Measurements from ENCODE around the gene NSUN6.

NSUN6 gene

GRCh38 chr10:18563003-18563726 lies 88.2 kb downstream of the NSUN6 start:
- no peak for DNase-seq
- Histone ChIP-seq H4K12ac (ENCODE audit: low read depth, low read length) (no peak overlapping the region), H3K36me3 (ENCODE audit: control insufficient read depth in 1 of 2, insufficient read depth in 2 of 2, low read length in 2 of 2) (no peaks in the 10 kb centered on the region), H2BK120ac (ENCODE audit: insufficient read depth, low read length, poor library complexity) (no peak overlapping the region), H3K9me3 (ENCODE audit: insufficient read depth, low read depth, low read length) (no peaks in the 10 kb centered on the region), H2BK12ac (ENCODE audit: low read length) (no peak overlapping the region), H3K4me3 (ENCODE audit: low read depth, low read length) (no peak overlapping the region), H3K14ac (ENCODE audit: low read length) (no peak overlapping the region), H4K8ac (ENCODE audit: low read depth, low read length) (no peak overlapping the region), H3K27ac (ENCODE audit: low read depth, low read length) (no peak overlapping the region), H2AFZ (ENCODE audit: insufficient read depth, low read length, poor library complexity) (no peak overlapping the region), H4K91ac (ENCODE audit: low read depth, low read length) (no peak overlapping the region), H3K79me1 (ENCODE audit: low read length) (no peaks in the 10 kb centered on the region), H2AK5ac (ENCODE audit: low read length) (no peak overlapping the region), H3K4me1 (ENCODE audit: control insufficient read depth in 1 of 2, insufficient read depth in 2 of 2, low read length in 2 of 2) (no peaks in the 10 kb centered on the region), H3K4me2 (ENCODE audit: low read length) (no peak overlapping the region), H3K9ac (ENCODE audit: low read length) (no peak overlapping the region), H3K23ac (ENCODE audit: low read length) (no peak overlapping the region), H2BK5ac (ENCODE audit: low read depth, low read length, poor library complexity) (no peak overlapping the region), H3K18ac (ENCODE audit: low read length) (no peak overlapping the region), H3K27me3 (ENCODE audit: insufficient read depth, low read length) (no peaks in the 10 kb centered on the region), H3K79me2 (ENCODE audit: control insufficient read depth, insufficient read depth, low read length, poor library complexity) (no peaks in the 10 kb centered on the region), H3K4ac (ENCODE audit: low read depth, low read length) (no peak overlapping the region)
- WGBS (ENCODE audit: extremely low coverage, insufficient coverage, insufficient read length) = 100% methylated on average over 6 of the region's 6 CpGs

- H3K4me2 ChIP-seq (ENCODE audit: low read length) = no peak overlapping the region
- H3K79me1 ChIP-seq (ENCODE audit: low read length) = no peaks in the 10 kb centered on the region
- no peak overlapping the region for H2AK5ac ChIP-seq (ENCODE audit: low read length)
- H3K4me1 ChIP-seq (ENCODE audit: control insufficient read depth in 1 of 2, insufficient read depth in 2 of 2, low read length in 2 of 2) = no peaks in the 10 kb centered on the region
- H2AFZ ChIP-seq (ENCODE audit: insufficient read depth, low read length, poor library complexity) = no peak overlapping the region
- H2BK120ac ChIP-seq (ENCODE audit: insufficient read depth, low read length, poor library complexity) = no peak overlapping the region
- no peak overlapping the region for H3K9ac ChIP-seq (ENCODE audit: low read length)
- H4K12ac ChIP-seq (ENCODE audit: low read depth, low read length) = no peak overlapping the region
- DNase-seq = no peak
- H3K23ac ChIP-seq (ENCODE audit: low read length) = no peak overlapping the region
- WGBS (ENCODE audit: extremely low coverage, insufficient coverage, insufficient read length) = 100% methylated on average over 7 of the region's 8 CpGs
- no peak overlapping the region for H3K27ac ChIP-seq (ENCODE audit: low read depth, low read length)
- H3K36me3 ChIP-seq (ENCODE audit: control insufficient read depth in 1 of 2, insufficient read depth in 2 of 2, low read length in 2 of 2) = peaks cover 0 to 2% of the 10 kb centered on the region in 2 experiments
- no peak overlapping the region for H2BK12ac ChIP-seq (ENCODE audit: low read length)
- H3K27me3 ChIP-seq (ENCODE audit: insufficient read depth, low read length) = no peaks in the 10 kb centered on the region
- H2BK5ac ChIP-seq (ENCODE audit: low read depth, low read length, poor library complexity) = no peak overlapping the region
- no peak overlapping the region for H3K14ac ChIP-seq (ENCODE audit: low read length)
- H3K9me3 ChIP-seq (ENCODE audit: insufficient read depth, low read depth, low read length) = no peaks in the 10 kb centered on the region
- no peak overlapping the region for H4K8ac ChIP-seq (ENCODE audit: low read depth, low read length)
- H3K4me3 ChIP-seq (ENCODE audit: low read depth, low read length) = no peak overlapping the region
- H3K79me2 ChIP-seq (ENCODE audit: control insufficient read depth, insufficient read depth, low read length, poor library complexity) = no peaks in the 10 kb centered on the region
- no peak overlapping the region for H3K4ac ChIP-seq (ENCODE audit: low read depth, low read length)
- no peak overlapping the region for H4K91ac ChIP-seq (ENCODE audit: low read depth, low read length)
- no peak overlapping the region for H3K18ac ChIP-seq (ENCODE audit: low read length)
Measured at GRCh38 chr10:18561861-18562551, 89.4 kb downstream of the NSUN6 start.

GRCh38 chr10:18557960-18558359 lies 93.4 kb downstream of the NSUN6 start:
- Histone ChIP-seq H4K8ac (ENCODE audit: low read depth, low read length) (no peak overlapping the region), H3K4me1 (ENCODE audit: control insufficient read depth in 1 of 2, insufficient read depth in 2 of 2, low read length in 2 of 2) (no peaks in the 10 kb centered on the region), H2BK12ac (ENCODE audit: low read length) (no peak overlapping the region), H3K4me3 (ENCODE audit: low read depth, low read length) (no peak overlapping the region), H2BK120ac (ENCODE audit: insufficient read depth, low read length, poor library complexity) (no peak overlapping the region), H2AK5ac (ENCODE audit: low read length) (no peak overlapping the region), H3K9ac (ENCODE audit: low read length) (no peak overlapping the region), H3K4me2 (ENCODE audit: low read length) (no peak overlapping the region), H3K23ac (ENCODE audit: low read length) (no peak overlapping the region), H3K27ac (ENCODE audit: low read depth, low read length) (no peak overlapping the region), H3K9me3 (ENCODE audit: insufficient read depth, low read depth, low read length) (no peaks in the 10 kb centered on the region), H3K14ac (ENCODE audit: low read length) (no peak overlapping the region), H3K18ac (ENCODE audit: low read length) (no peak overlapping the region), H2AFZ (ENCODE audit: insufficient read depth, low read length, poor library complexity) (no peak overlapping the region), H3K27me3 (ENCODE audit: insufficient read depth, low read length) (no peaks in the 10 kb centered on the region), H3K36me3 (ENCODE audit: control insufficient read depth in 1 of 2, insufficient read depth in 2 of 2, low read length in 2 of 2) (peaks cover 0 to 4% of the 10 kb centered on the region in 2 experiments), H3K4ac (ENCODE audit: low read depth, low read length) (no peak overlapping the region), H4K91ac (ENCODE audit: low read depth, low read length) (no peak overlapping the region), H3K79me2 (ENCODE audit: control insufficient read depth, insufficient read depth, low read length, poor library complexity) (no peaks in the 10 kb centered on the region), H4K12ac (ENCODE audit: low read depth, low read length) (no peak overlapping the region), H2BK5ac (ENCODE audit: low read depth, low read length, poor library complexity) (no peak overlapping the region), H3K79me1 (ENCODE audit: low read length) (no peaks in the 10 kb centered on the region)
- 100% methylated on average over 1 of the region's 1 CpG for WGBS (ENCODE audit: extremely low coverage, insufficient coverage, insufficient read length)
- no peak for DNase-seq

GRCh38 chr10:18556522-18557147 lies 94.8 kb downstream of the NSUN6 start:
- 100% methylated on average over 3 of the region's 3 CpGs for WGBS (ENCODE audit: extremely low coverage, insufficient coverage, insufficient read length)

More at GRCh38 chr10:18556522-18557147, 94.8 kb downstream of the NSUN6 start:
- no peak overlapping the region for H2BK12ac ChIP-seq (ENCODE audit: low read length)
- no peaks in the 10 kb centered on the region for H3K4me1 ChIP-seq (ENCODE audit: control insufficient read depth in 1 of 2, insufficient read depth in 2 of 2, low read length in 2 of 2)
- peaks cover 0 to 6% of the 10 kb centered on the region in 2 experiments for H3K36me3 ChIP-seq (ENCODE audit: control insufficient read depth in 1 of 2, insufficient read depth in 2 of 2, low read length in 2 of 2)
- H3K4ac ChIP-seq (ENCODE audit: low read depth, low read length) = no peak overlapping the region
- H3K4me2 ChIP-seq (ENCODE audit: low read length) = no peak overlapping the region
- no peak overlapping the region for H3K23ac ChIP-seq (ENCODE audit: low read length)
- H3K27me3 ChIP-seq (ENCODE audit: insufficient read depth, low read length) = no peaks in the 10 kb centered on the region
- H4K8ac ChIP-seq (ENCODE audit: low read depth, low read length) = no peak overlapping the region
- no peak overlapping the region for H2AK5ac ChIP-seq (ENCODE audit: low read length)
- no peak overlapping the region for H3K14ac ChIP-seq (ENCODE audit: low read length)
- H4K12ac ChIP-seq (ENCODE audit: low read depth, low read length) = no peak overlapping the region
- no peak overlapping the region for H3K27ac ChIP-seq (ENCODE audit: low read depth, low read length)
- H2AFZ ChIP-seq (ENCODE audit: insufficient read depth, low read length, poor library complexity) = no peak overlapping the region
- no peak overlapping the region for H3K9ac ChIP-seq (ENCODE audit: low read length)
- H2BK5ac ChIP-seq (ENCODE audit: low read depth, low read length, poor library complexity) = no peak overlapping the region
- no peak overlapping the region for H4K91ac ChIP-seq (ENCODE audit: low read depth, low read length)
- no peak for DNase-seq
- H3K79me1 ChIP-seq (ENCODE audit: low read length) = no peaks in the 10 kb centered on the region
- no peaks in the 10 kb centered on the region for H3K9me3 ChIP-seq (ENCODE audit: insufficient read depth, low read depth, low read length)
- no peaks in the 10 kb centered on the region for H3K79me2 ChIP-seq (ENCODE audit: control insufficient read depth, insufficient read depth, low read length, poor library complexity)
- H2BK120ac ChIP-seq (ENCODE audit: insufficient read depth, low read length, poor library complexity) = no peak overlapping the region
- no peak overlapping the region for H3K4me3 ChIP-seq (ENCODE audit: low read depth, low read length)
- no peak overlapping the region for H3K18ac ChIP-seq (ENCODE audit: low read length)
